ENCODE measurements around the gene DDTL.
A peak's percentile ranks its signal among the peaks of the same experiment; 100 is the strongest.
"Not testable (repeated sequence)": the region's sequence is repeated elsewhere in the genome, so short reads cannot be mapped to it uniquely, and the experiment has no call there.

DNA sequence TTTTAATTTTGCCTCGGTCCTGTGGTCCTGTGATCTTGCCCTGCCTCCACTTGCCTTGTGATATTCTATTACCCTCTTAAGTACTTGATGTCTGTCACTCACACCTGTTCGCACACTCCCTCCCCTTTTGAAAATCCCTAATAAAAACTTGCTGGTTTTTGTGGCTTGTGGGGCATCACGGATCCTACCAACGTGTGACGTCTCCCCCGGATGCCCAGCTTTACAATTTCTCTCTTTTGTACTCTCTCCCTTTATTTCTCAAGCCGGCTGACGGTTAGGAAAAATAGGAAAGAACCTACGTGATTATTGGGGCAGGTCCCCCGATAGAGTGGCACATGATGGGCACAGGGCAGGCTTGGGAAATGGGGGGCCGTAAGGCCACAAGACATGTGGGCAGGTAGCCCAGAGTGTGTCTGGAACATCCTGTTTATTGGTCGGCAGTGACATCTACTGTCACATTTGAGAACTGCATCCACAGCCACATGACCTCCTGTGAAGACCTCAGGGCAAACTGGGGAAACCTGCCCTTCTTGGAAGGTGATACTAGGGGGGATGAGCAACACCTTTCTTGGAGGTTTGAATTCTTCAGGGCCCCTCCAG is 10.3 kb upstream of the DDTL start:
- TF ChIP-seq, protein P1, sequence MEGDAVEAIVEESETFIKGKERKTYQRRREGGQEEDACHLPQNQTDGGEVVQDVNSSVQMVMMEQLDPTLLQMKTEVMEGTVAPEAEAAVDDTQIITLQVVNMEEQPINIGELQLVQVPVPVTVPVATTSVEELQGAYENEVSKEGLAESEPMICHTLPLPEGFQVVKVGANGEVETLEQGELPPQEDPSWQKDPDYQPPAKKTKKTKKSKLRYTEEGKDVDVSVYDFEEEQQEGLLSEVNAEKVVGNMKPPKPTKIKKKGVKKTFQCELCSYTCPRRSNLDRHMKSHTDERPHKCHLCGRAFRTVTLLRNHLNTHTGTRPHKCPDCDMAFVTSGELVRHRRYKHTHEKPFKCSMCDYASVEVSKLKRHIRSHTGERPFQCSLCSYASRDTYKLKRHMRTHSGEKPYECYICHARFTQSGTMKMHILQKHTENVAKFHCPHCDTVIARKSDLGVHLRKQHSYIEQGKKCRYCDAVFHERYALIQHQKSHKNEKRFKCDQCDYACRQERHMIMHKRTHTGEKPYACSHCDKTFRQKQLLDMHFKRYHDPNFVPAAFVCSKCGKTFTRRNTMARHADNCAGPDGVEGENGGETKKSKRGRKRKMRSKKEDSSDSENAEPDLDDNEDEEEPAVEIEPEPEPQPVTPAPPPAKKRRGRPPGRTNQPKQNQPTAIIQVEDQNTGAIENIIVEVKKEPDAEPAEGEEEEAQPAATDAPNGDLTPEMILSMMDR (IDR thresholded peaks at IDR 0.05) = peak; percentile 62 to 92 (median 86)
- TF ChIP-seq POLR2A (IDR thresholded peaks at IDR 0.05) = not testable (repeated sequence)

Measured in thyroid gland (tissue), 4 donors.